Coronary artery (tissue), 2 donors: ENCODE results near the gene AFF4.
A peak's percentile ranks its signal among the peaks of the same experiment; 100 is the strongest.
"Not testable (repeated sequence)": the region's sequence is repeated elsewhere in the genome, so short reads cannot be mapped to it uniquely, and the experiment has no call there.

ENCODE experiments used
- DNase-seq: peaks from one replicate; pipeline ENCODE4 v3.0.0-alpha.2; 2017; ENCODE audit warnings: low spot score
- H3K27ac ChIP-seq, 2 donors: fragments of 200-600 bp; sonication (generic); one replicate each; pipeline ENCODE4 v1.5.1; 2016 to 2019
- H3K4me3 ChIP-seq: fragments of 200-600 bp; sonication (generic); 2 replicates; pipeline ENCODE4 v1.5.1; 2016; ENCODE audit warnings: mild to moderate bottlenecking, moderate library complexity
- CTCF ChIP-seq: fragments of 200-600 bp; sonication (generic); IDR thresholded peaks from one replicate; pipeline ENCODE4 v1.5.1; 2019; ENCODE audit warnings: antibody characterized with exemption

AFF4 gene, protein sequence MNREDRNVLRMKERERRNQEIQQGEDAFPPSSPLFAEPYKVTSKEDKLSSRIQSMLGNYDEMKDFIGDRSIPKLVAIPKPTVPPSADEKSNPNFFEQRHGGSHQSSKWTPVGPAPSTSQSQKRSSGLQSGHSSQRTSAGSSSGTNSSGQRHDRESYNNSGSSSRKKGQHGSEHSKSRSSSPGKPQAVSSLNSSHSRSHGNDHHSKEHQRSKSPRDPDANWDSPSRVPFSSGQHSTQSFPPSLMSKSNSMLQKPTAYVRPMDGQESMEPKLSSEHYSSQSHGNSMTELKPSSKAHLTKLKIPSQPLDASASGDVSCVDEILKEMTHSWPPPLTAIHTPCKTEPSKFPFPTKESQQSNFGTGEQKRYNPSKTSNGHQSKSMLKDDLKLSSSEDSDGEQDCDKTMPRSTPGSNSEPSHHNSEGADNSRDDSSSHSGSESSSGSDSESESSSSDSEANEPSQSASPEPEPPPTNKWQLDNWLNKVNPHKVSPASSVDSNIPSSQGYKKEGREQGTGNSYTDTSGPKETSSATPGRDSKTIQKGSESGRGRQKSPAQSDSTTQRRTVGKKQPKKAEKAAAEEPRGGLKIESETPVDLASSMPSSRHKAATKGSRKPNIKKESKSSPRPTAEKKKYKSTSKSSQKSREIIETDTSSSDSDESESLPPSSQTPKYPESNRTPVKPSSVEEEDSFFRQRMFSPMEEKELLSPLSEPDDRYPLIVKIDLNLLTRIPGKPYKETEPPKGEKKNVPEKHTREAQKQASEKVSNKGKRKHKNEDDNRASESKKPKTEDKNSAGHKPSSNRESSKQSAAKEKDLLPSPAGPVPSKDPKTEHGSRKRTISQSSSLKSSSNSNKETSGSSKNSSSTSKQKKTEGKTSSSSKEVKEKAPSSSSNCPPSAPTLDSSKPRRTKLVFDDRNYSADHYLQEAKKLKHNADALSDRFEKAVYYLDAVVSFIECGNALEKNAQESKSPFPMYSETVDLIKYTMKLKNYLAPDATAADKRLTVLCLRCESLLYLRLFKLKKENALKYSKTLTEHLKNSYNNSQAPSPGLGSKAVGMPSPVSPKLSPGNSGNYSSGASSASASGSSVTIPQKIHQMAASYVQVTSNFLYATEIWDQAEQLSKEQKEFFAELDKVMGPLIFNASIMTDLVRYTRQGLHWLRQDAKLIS

GRCh38 chr5:132963171-132964104 is at the start of gene AFF4:
Gene AFF4 (minus strand): TSS chr5:132963634. CDS start chr5:132937189, 26,445 bp downstream.
- Histone ChIP-seq H3K4me3 (peak within 1 kb of the TSS; percentile 99), H3K27ac (peak within 1 kb of the TSS; percentile 99 to 100)
- TF ChIP-seq CTCF, result no peak
- DNase-seq, result peak; percentile 98

- not testable (repeated sequence) for H3K27ac ChIP-seq, H3K4me3 ChIP-seq, DNase-seq
These were observed 45.0 kb upstream of the AFF4 start for GRCh38 chr5:133008455-133008854.

DNA sequence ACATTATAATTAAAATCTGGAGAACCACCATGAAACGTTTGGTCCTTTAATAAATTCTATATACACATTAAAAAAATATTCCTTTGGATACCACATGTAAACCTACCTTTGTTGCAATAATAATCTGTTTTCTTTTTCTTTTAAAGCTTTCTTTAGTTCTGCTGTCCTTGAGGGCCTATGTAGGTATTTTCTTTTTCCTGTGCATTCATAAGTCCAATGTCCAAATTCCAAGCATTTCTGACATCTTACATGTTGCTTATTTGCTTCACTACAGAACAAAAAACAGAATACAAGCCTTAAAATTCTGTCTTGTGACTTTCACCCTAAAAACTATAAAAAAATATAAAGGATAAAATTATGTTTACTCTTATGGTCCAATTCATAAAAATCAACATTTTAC is 43.2 kb upstream of the AFF4 start:
- H3K27ac ChIP-seq, result no peak overlapping the region
- DNase-seq, result no peak
- no peak for TF ChIP-seq CTCF

GRCh38 chr5:132999246-132999645 is 35.8 kb upstream of the AFF4 start:
- no peak for TF ChIP-seq CTCF
- Histone ChIP-seq H3K27ac (no peak overlapping the region), H3K4me3 (no peak overlapping the region)
- no peak for DNase-seq

More for the DNA sequence above, 43.2 kb upstream of the AFF4 start:
- H3K4me3 ChIP-seq, result no peak overlapping the region

- no peak for DNase-seq
- H3K27ac ChIP-seq, result no peak overlapping the region
- H3K4me3 ChIP-seq, result no peak overlapping the region
- TF ChIP-seq CTCF, result no peak
These were observed 35.1 kb upstream of the AFF4 start for GRCh38 chr5:132998556-132998955.

- Histone ChIP-seq H3K4me3 (no peak overlapping the region), H3K27ac (no peak overlapping the region)
- no peak for TF ChIP-seq CTCF
- DNase-seq, result no peak
These were observed 32.9 kb upstream of the AFF4 start for GRCh38 chr5:132996307-132996706.
